HFFc6 (cell line): ENCODE results near the gene TRIM8. TPM values are rescaled to one million over a fixed set of nuclear protein-coding genes. Genes with fewer than 3 reads are reported as not detected.

Source experiments
- DNase-seq: peaks from one replicate; pipeline ENCODE4 v3.0.0-alpha.2; 2018
- H3K27ac Mint-ChIP-seq: 2 replicates; pipeline ENCODE4 v1.8.0; 2020; ENCODE audit warnings: mild to moderate bottlenecking, mixed read lengths
- H3K27me3 Mint-ChIP-seq: 2 replicates; pipeline ENCODE4 v1.8.0; 2021; ENCODE audit warnings: mild to moderate bottlenecking, moderate library complexity, mixed read lengths; ENCODE audit not compliant: insufficient read depth
- H3K36me3 Mint-ChIP-seq: 2 replicates; pipeline ENCODE4 v1.8.0; 2021; ENCODE audit warnings: low read depth, mixed read lengths
- H3K4me1 Mint-ChIP-seq: 2 replicates; pipeline ENCODE4 v1.8.0; 2020; ENCODE audit warnings: low read depth, mixed read lengths
- H3K4me3 Mint-ChIP-seq: 2 replicates; pipeline ENCODE4 v1.8.0; 2020; ENCODE audit warnings: mild to moderate bottlenecking, moderate library complexity, mixed read lengths
- H3K9me3 Mint-ChIP-seq: 2 replicates; pipeline ENCODE4 v1.8.0; 2020; ENCODE audit warnings: mild to moderate bottlenecking, mixed read lengths
- total RNA-seq, 6 experiments: library from RNA; stranded (reverse); fragmentation: NEBNext Ultra II Directional; extraction: Animal tissue kit (Norgen Biotek cat#: 25700); gene quantifications; 2 replicates in 1 of 6; 3 replicates in 5 of 6; pipeline ENCODE4 v1.2.3, GENCODE V29; 2021
- TF ChIP-seq, protein P1 (sequence below): fragments of 200-600 bp; sonication (generic); IDR thresholded peaks from 2 replicates; pipeline ENCODE4 v1.5.0; 2021; ENCODE audit warnings: antibody characterized with exemption, mild to moderate bottlenecking

TRIM8 gene
- total RNA-seq, 6 experiments from 2014 or later = 123 to 148 (median 135) TPM

GRCh38 chr10:102603946-102604345 lies 40.3 kb upstream of the TRIM8 start:
- peak overlapping the region; percentile 83 for H3K4me3 Mint-ChIP-seq
- no peak for DNase-seq
- H3K27me3 Mint-ChIP-seq = peaks cover 2% of the 10 kb centered on the region
- peaks cover 16% of the 10 kb centered on the region for H3K36me3 Mint-ChIP-seq
- TF ChIP-seq, protein P1, sequence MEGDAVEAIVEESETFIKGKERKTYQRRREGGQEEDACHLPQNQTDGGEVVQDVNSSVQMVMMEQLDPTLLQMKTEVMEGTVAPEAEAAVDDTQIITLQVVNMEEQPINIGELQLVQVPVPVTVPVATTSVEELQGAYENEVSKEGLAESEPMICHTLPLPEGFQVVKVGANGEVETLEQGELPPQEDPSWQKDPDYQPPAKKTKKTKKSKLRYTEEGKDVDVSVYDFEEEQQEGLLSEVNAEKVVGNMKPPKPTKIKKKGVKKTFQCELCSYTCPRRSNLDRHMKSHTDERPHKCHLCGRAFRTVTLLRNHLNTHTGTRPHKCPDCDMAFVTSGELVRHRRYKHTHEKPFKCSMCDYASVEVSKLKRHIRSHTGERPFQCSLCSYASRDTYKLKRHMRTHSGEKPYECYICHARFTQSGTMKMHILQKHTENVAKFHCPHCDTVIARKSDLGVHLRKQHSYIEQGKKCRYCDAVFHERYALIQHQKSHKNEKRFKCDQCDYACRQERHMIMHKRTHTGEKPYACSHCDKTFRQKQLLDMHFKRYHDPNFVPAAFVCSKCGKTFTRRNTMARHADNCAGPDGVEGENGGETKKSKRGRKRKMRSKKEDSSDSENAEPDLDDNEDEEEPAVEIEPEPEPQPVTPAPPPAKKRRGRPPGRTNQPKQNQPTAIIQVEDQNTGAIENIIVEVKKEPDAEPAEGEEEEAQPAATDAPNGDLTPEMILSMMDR = no peak
- H3K4me1 Mint-ChIP-seq = peaks cover 68% of the 10 kb centered on the region
- H3K9me3 Mint-ChIP-seq = no peaks in the 10 kb centered on the region
- peak overlapping the region; percentile 97 for H3K27ac Mint-ChIP-seq

GRCh38 chr10:102604439-102604841 lies 39.8 kb upstream of the TRIM8 start:
- DNase-seq = peak; percentile 78
- Mint-ChIP-seq H3K9me3 (no peaks in the 10 kb centered on the region), H3K27ac (peak overlapping the region; percentile 97), H3K4me3 (peak overlapping the region; percentile 83), H3K36me3 (peaks cover 16% of the 10 kb centered on the region), H3K4me1 (peaks cover 64% of the 10 kb centered on the region), H3K27me3 (peaks cover 2% of the 10 kb centered on the region)
- TF ChIP-seq, protein P1 = peak; percentile 36; the same call in 1 of the 2 replicates

GRCh38 chr10:102605712-102606111 lies 38.6 kb upstream of the TRIM8 start:
- Mint-ChIP-seq H3K9me3 (no peaks in the 10 kb centered on the region), H3K4me1 (peaks cover 57% of the 10 kb centered on the region), H3K27me3 (peaks cover 2% of the 10 kb centered on the region), H3K4me3 (peak overlapping the region; percentile 55), H3K27ac (peak overlapping the region; percentile 97), H3K36me3 (peaks cover 16% of the 10 kb centered on the region)
- TF ChIP-seq, protein P1 = no peak
- peak; percentile 70 for DNase-seq

DNA sequence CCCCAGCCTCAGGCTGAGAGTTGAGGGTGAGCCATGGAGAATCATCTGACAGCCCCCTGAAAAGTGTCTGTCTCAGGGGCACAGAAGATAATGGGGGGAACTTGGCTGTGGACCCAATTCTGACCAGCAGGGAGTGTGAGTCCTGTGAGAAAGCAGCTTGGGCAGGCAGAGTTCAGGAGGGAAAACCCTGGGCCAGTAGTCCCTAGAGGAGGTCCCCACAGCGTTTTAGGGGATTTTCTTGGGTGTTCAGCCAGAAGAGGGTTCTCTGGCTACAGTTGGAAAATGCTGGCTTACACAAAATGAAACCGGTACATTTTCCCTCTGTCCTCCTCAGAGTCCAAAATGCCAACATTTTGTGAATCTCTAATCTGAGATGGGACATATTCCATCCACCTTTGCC lies 35.8 kb upstream of the TRIM8 start:
- Mint-ChIP-seq H3K27ac (no peak overlapping the region), H3K4me1 (peaks cover 55% of the 10 kb centered on the region)

GRCh38 chr10:102610441-102610887 lies 33.8 kb upstream of the TRIM8 start:
- Mint-ChIP-seq H3K27me3 (peaks cover 4% of the 10 kb centered on the region; the same call in 1 of the 2 replicates), H3K36me3 (peaks cover 12% of the 10 kb centered on the region), H3K4me1 (peaks cover 44% of the 10 kb centered on the region), H3K9me3 (no peaks in the 10 kb centered on the region), H3K27ac (peak overlapping the region; percentile 74; the same call in 1 of the 2 replicates), H3K4me3 (no peak overlapping the region)
- DNase-seq = no peak
- TF ChIP-seq, protein P1 = no peak

More for the DNA sequence above, 35.8 kb upstream of the TRIM8 start:
- H3K36me3 Mint-ChIP-seq = peaks cover 12% of the 10 kb centered on the region
- H3K9me3 Mint-ChIP-seq = no peaks in the 10 kb centered on the region
- no peak overlapping the region for H3K4me3 Mint-ChIP-seq
- DNase-seq = no peak
- TF ChIP-seq, protein P1 = peak; percentile 20; the same call in 1 of the 2 replicates
- peaks cover 4% of the 10 kb centered on the region for H3K27me3 Mint-ChIP-seq
